Subcutaneous abdominal adipose tissue (tissue), 5 donors: Measurements from ENCODE around the gene PPHLN1.
A peak's percentile ranks its signal among the peaks of the same experiment; 100 is the strongest.

Source experiments
- H3K27ac ChIP-seq: one replicate; pipeline ENCODE4 v1.7.0; 2013; ENCODE audit warnings: low read depth, mild to moderate bottlenecking, inconsistent platforms, low read length, moderate library complexity
- H3K27me3 ChIP-seq, 5 donors: one replicate each; pipeline ENCODE4 v1.7.0; 2013; ENCODE audit warnings: low read length in 5 of 5, inconsistent platforms in 1 of 5; ENCODE audit not compliant: control insufficient read depth in 5 of 5, insufficient read depth in 4 of 5
- H3K36me3 ChIP-seq, 5 donors: one replicate each; pipeline ENCODE4 v1.7.0; 2013; ENCODE audit warnings: low read length in 5 of 5; ENCODE audit not compliant: control insufficient read depth in 5 of 5, insufficient read depth in 5 of 5
- H3K4me1 ChIP-seq, 5 donors: one replicate each; pipeline ENCODE4 v1.7.0; 2013; ENCODE audit warnings: low read length in 5 of 5, mild to moderate bottlenecking in 3 of 5, moderate library complexity in 1 of 5; ENCODE audit not compliant: control insufficient read depth in 5 of 5, insufficient read depth in 5 of 5
- H3K4me3 ChIP-seq, 5 donors: one replicate each; pipeline ENCODE4 v1.7.0; 2013; ENCODE audit warnings: low read length in 5 of 5, low read depth in 1 of 5
- H3K9ac ChIP-seq, 5 donors: one replicate each; pipeline ENCODE4 v1.7.0; 2013; ENCODE audit warnings: low read length in 5 of 5, mild to moderate bottlenecking in 4 of 5, moderate library complexity in 3 of 5
- H3K9me3 ChIP-seq, 5 donors: one replicate each; pipeline ENCODE4 v1.7.0; 2013; ENCODE audit warnings: low read length in 5 of 5; ENCODE audit not compliant: control insufficient read depth in 5 of 5
- donor health status: healthy.
- donor health status: healthy.
- donor health status: healthy.
- donor health status: healthy.
- donor health status: healthy.

Gene PPHLN1, protein sequence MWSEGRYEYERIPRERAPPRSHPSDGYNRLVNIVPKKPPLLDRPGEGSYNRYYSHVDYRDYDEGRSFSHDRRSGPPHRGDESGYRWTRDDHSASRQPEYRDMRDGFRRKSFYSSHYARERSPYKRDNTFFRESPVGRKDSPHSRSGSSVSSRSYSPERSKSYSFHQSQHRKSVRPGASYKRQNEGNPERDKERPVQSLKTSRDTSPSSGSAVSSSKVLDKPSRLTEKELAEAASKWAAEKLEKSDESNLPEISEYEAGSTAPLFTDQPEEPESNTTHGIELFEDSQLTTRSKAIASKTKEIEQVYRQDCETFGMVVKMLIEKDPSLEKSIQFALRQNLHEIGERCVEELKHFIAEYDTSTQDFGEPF

DNA sequence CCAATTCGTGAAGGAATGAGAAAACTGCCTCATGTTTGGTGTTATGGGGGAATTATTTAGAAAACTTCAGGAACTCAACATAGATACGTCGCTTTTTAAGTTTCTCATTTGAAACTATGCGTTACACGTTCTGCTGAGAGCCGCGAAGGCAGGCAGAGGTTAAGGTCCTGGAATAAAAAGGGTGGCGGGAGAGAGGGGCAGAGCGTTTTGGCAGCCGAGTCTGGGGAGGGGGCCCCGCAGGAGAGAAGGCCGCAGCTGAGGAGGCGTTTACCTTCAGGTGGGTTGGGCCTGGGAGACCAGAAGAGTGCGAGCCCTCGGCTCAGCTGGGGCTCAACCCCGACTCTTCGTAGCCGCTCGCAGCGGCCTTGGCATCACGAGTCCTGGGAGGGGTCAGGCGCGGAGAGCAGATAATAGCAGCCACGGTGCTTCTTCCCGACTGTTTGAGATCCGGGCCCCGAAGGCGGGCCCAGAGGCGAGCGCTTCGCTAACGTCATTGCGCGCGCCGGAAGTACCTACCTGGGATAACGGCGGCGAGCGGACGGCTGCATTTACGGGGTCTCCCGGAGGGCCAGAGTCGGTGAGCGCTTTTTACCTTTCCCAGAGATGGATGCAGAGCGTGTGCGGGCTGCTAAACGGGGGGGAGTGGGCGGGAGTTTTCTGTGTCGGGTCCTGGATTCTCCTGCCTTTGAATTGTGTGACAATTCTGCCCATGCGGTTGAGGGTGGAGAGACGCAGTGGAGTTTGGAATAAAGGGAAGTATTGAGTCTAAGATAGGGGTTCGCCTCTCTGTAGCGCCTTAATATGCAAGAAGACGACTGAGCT, at the start of gene PPHLN1, which contains the start of gene ZCRB1:
Gene PPHLN1, plus strand, starts transcription at position 515 of the 822 bp plus-strand sequence. CDS start 9,736 bp downstream, outside the sequence.
Gene ZCRB1, minus strand, starts transcription at position 442 of the 822 bp plus-strand sequence. CDS start 1,992 bp downstream, outside the sequence.
- peaks cover 0 to 30% (median 26%) of the 10 kb centered on the region in 5 donors for H3K4me1 ChIP-seq
- H3K9me3 ChIP-seq: no peaks in the 10 kb centered on the region
- H3K36me3 ChIP-seq: peaks cover 0 to 17% (median 7%) of the 10 kb centered on the region in 5 donors
- no peaks in the 10 kb centered on the region for H3K27me3 ChIP-seq
- peak within 1 kb of the TSS; percentile 75 to 98 (median 89) for H3K4me3 ChIP-seq
- H3K27ac ChIP-seq: peak within 1 kb of the TSS; percentile 82
- H3K9ac ChIP-seq: peak within 1 kb of the TSS; percentile 20 to 97 (median 89)

DNA sequence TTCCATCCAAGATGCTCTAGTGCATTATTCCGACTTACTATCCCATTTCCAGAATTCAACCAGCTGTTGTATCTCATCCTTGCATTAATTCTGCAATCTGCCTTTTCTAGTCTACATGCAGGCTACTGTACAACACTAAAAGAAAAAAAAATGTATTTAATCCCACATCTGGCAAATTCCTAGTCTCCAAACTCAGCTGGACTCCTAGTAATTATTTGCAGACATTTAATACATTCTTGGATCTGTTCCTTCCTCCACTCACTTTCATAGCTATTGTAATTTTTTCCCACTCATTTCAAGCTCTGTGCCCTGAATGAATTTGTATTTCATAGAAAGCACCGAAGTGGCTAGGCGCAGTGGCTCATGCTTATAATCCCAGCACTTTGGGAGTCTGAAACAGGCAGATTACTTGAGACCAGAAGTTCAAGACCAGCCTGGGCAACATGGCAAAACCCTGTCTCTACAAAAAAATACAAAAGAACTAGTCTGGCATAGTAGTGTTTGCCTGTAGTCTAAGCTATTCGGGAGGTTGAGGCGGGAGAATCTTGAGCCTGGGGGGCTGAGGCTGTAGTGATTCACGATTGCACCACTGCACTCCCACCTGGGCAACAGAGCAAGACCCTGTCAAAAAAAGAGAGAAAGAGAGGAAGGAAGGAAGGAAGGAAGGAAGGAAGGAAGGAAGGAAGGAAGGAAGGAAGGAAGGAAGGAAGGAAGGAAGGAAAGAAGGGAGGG, 48.4 kb upstream of the PPHLN1 start:
- Histone ChIP-seq H3K4me3 (no peak overlapping the region), H3K36me3 (no peaks in the 10 kb centered on the region), H3K9ac (no peak overlapping the region), H3K4me1 (no peaks in the 10 kb centered on the region), H3K27me3 (no peaks in the 10 kb centered on the region), H3K9me3 (no peaks in the 10 kb centered on the region), H3K27ac (no peak overlapping the region)

DNA sequence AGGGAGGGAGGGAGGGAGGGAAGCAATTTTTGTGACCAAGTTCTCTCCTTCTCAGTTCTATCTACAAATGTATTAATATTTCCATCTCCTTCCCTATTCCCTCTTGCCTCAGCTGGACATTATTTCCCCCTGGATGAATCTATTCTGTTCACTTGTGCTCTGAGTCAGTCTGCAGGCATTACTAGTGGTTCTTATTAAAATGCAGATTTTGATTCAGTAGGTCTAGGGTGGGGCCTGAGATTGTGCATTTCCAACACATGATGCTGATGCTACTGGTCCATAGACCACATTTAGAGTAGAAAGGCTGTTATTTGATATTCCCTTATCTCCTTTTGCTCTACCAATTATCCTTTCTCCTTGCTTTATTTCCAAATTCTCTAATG, 47.8 kb upstream of the PPHLN1 start:
- Histone ChIP-seq H3K4me1 (no peaks in the 10 kb centered on the region), H3K36me3 (no peaks in the 10 kb centered on the region), H3K9me3 (no peaks in the 10 kb centered on the region), H3K27ac (no peak overlapping the region), H3K9ac (no peak overlapping the region), H3K4me3 (no peak overlapping the region), H3K27me3 (no peaks in the 10 kb centered on the region)

DNA sequence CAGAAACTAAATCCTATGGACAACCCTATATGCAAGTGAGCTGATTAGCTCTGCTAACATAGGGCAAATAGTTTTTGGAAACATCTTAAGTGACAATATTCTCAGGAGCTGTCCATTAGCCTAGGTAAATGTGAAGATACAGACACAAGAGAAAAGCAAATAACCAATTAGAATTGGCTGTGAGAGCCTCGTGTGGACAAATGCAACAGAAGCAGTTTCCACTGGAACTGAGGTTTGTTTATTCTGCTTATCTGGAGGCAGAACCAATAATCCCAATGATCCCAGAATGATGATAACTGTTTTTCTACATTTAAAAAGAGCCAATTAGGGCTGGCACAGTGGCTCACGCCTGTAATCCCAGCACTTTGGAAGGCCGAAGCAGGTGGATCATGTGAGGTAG, 44.7 kb upstream of the PPHLN1 start:
- H3K9ac ChIP-seq: no peak overlapping the region
- no peaks in the 10 kb centered on the region for H3K36me3 ChIP-seq
- H3K9me3 ChIP-seq: no peaks in the 10 kb centered on the region
- H3K27ac ChIP-seq: no peak overlapping the region
- no peaks in the 10 kb centered on the region for H3K27me3 ChIP-seq
- H3K4me3 ChIP-seq: no peak overlapping the region
- H3K4me1 ChIP-seq: no peaks in the 10 kb centered on the region

DNA sequence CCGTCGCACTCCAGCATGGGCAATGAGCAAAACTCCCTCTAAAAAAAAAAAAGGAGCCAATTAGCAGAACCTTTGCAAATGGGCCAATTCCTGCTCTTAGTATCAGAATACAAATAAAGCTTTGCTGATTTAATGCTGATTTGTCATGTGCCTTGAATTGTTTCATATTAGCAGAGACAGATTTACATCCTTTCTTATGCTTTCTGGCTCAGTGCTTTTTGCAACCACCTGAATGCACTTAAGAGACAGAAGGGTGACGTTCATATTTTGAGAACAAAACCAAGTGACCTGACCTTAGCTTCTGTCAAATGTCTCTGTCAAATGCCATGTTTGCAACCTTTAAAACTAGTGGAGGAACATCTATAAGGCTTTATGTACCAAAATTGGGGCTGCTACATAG, 44.1 kb upstream of the PPHLN1 start:
- no peaks in the 10 kb centered on the region for H3K27me3 ChIP-seq

DNA sequence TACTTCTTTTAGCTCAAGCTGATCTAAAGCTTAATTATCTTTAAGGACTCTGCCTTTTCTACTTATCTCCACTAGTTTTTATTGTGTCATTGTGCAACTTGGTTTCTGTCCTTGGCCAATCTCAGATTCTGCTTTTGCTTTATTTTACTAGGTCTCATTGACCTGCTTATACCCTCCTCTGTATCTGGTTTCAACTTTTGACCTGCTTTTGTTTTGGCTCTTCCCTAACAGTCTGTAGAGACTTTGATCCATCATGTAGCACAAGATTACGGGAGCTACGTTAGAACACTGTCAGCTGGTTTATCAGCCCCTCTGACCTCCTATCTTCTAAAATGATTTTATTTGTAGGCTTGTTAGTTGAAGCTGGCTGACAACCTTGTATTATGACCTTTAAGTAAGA, 43.7 kb upstream of the PPHLN1 start:
- Histone ChIP-seq H3K4me3 (no peak overlapping the region), H3K36me3 (no peaks in the 10 kb centered on the region), H3K4me1 (no peaks in the 10 kb centered on the region), H3K27ac (no peak overlapping the region), H3K27me3 (no peaks in the 10 kb centered on the region), H3K9me3 (no peaks in the 10 kb centered on the region), H3K9ac (no peak overlapping the region)

More for the DNA sequence above, 44.1 kb upstream of the PPHLN1 start:
- Histone ChIP-seq H3K36me3 (no peaks in the 10 kb centered on the region), H3K9ac (no peak overlapping the region), H3K9me3 (no peaks in the 10 kb centered on the region), H3K4me1 (no peaks in the 10 kb centered on the region), H3K27ac (no peak overlapping the region), H3K4me3 (no peak overlapping the region)

DNA sequence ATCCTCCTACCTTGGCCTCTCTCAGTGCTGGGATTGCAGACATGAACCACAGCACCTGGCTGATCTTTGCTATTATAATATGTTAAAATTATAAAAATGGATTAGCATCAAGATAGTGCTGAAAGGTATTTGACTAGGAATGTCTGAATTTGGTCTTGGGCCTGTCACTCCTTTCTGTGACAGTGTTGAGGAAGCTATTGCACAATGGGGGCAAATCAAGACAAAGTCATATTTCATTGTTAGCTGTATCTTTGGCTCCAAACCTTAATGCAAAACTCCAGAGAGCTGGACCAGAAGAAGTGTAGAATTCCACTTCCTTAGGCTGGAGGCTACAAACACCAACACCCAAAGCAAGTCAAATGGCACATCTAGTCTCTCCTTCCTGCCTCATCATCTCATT, 42.2 kb upstream of the PPHLN1 start:
- H3K36me3 ChIP-seq: no peaks in the 10 kb centered on the region
- no peak overlapping the region for H3K4me3 ChIP-seq
- no peaks in the 10 kb centered on the region for H3K27me3 ChIP-seq
- H3K9me3 ChIP-seq: no peaks in the 10 kb centered on the region
- no peaks in the 10 kb centered on the region for H3K4me1 ChIP-seq
- H3K27ac ChIP-seq: no peak overlapping the region
- no peak overlapping the region for H3K9ac ChIP-seq

DNA sequence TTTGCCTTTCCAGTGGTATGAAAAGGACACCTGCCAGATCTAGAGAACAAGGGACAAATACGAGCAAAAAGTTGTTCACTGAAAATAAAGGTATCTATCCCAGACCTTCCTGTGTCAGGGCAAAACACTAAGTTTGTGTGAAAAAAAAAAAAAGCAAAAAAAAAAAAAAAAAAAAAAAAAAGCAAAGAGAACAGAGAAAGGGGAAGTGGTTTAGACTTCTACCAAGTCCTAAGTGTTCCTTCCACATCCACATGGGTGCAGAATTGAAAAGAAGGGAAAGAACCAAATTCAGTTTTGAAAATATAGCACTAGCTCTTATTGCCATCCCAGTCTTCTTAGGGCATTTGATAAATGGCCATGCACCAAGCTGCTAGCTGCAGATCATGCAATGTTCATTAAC, 41.8 kb upstream of the PPHLN1 start:
- no peaks in the 10 kb centered on the region for H3K4me1 ChIP-seq
- H3K4me3 ChIP-seq: no peak overlapping the region
- no peaks in the 10 kb centered on the region for H3K36me3 ChIP-seq
- H3K9me3 ChIP-seq: no peaks in the 10 kb centered on the region
- no peak overlapping the region for H3K27ac ChIP-seq
- H3K9ac ChIP-seq: no peak overlapping the region
- no peaks in the 10 kb centered on the region for H3K27me3 ChIP-seq

DNA sequence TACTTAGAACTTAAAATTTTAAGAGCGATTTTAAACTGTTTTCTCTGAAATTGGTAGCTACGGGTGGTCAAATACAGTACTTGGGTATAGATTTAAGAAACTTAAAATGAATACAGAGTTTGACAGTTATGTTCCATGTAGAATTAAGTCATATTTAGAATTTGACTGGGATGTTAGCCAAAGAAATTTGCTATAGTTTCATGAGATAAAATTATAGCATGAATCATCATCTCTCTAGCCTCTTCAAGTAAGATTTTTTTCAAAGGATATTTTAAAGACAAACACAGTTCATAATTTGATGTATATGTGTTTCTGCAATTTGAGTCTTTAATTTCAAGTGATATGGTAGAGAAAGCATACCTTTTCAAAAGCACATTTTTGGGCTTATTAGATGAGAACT, 41.1 kb upstream of the PPHLN1 start:
- no peak overlapping the region for H3K4me3 ChIP-seq
- no peaks in the 10 kb centered on the region for H3K36me3 ChIP-seq
- no peaks in the 10 kb centered on the region for H3K4me1 ChIP-seq
- no peaks in the 10 kb centered on the region for H3K27me3 ChIP-seq
- no peak overlapping the region for H3K27ac ChIP-seq
- H3K9ac ChIP-seq: no peak overlapping the region
- no peaks in the 10 kb centered on the region for H3K9me3 ChIP-seq
